SK-N-SH (cell line): ENCODE data around the gene KCTD12.

Experiments used
- EP300 ChIP-seq, 2 experiments: IDR thresholded peaks; 2 replicates each; pipeline versions ENCODE4 v1.4.0 to v1.6.1; 2012; ENCODE audit warnings: borderline replicate concordance in 1 of 2, low read depth in 1 of 2, low read length in 1 of 2
- EZH2phosphoT487 ChIP-seq: fragments of 200-600 bp; sonication (generic); IDR thresholded peaks from 2 replicates; pipeline ENCODE4 v1.6.1; 2017; ENCODE audit warnings: low read depth, mixed run types, mild to moderate bottlenecking, antibody characterized with exemption, moderate library complexity, borderline replicate concordance
- RAD21 ChIP-seq: IDR thresholded peaks from 2 replicates; pipeline ENCODE4 v1.6.1; 2012; ENCODE audit warnings: mild to moderate bottlenecking, low read length

- no peak for TF ChIP-seq RAD21
- no peak for TF ChIP-seq EZH2phosphoT487
- no peak for TF ChIP-seq EP300 (IDR thresholded peaks at IDR 0.05; ENCODE audit: borderline replicate concordance in 1 of 2, low read depth in 1 of 2, low read length in 1 of 2)
Measured at GRCh38 chr13:76837801-76838200, 48.4 kb downstream of the KCTD12 start.
